GM12878 (cell line): ENCODE results near the gene NMB. TPM values are rescaled to one million over a fixed set of nuclear protein-coding genes. Genes with fewer than 3 reads are reported as not detected.

ENCODE experiments used
- ATAC-seq: fragments of 200-7000 bp; cut with Tn5 transposase; 3 replicates; pipeline ENCODE4 v1.9.1; 2020; ENCODE audit warnings: mild to moderate bottlenecking, moderate library complexity
- BruUV-seq: library from RNA; stranded (reverse); fragments of 400-500 nt; replicated peaks from 2 replicates; lab custom pipeline; 2021; lab: Mats Ljungman, UMichigan
- CTCF ChIA-PET: fragments of 300-600 bp; sonication (Branson Sonifier 250); formaldehyde crosslinking; extraction: SDS; loops from one replicate; lab custom pipeline; 2021; ENCODE audit warnings: inconsistent platforms; lab: Yijun Ruan, JAX
- POLR2A ChIA-PET: fragments of 350-600 bp; formaldehyde crosslinking; extraction: SDS; loops from one replicate; lab custom pipeline; 2021; ENCODE audit warnings: inconsistent platforms; lab: Charles Lee
- RAD21 ChIA-PET: fragments of 300-600 bp; sonication (Branson Sonifier 250); formaldehyde crosslinking; loops from one replicate; lab custom pipeline; 2023; ENCODE audit warnings: antibody characterized with exemption; ENCODE audit not compliant: unreplicated experiment; lab: Charles Lee
- SMC1A ChIA-PET: fragments of 300-600 bp; sonication (Branson Sonifier 250); formaldehyde crosslinking; loops from one replicate; lab custom pipeline; 2023; ENCODE audit not compliant: unreplicated experiment, uncharacterized antibody; lab: Charles Lee
- DNase-seq: peaks from one replicate; pipeline ENCODE4 v3.0.0-alpha.2; 2011; ENCODE audit warnings: low read depth, low spot score
- FAIRE-seq: peaks from 3 replicates; lab custom pipeline; 2011; peaks lifted over from hg19 to GRCh38; lab: Jason Lieb, UNC
- H2AFZ ChIP-seq: 2 replicates; pipeline ENCODE4 v1.6.0; 2011; ENCODE audit warnings: low read depth, low read length, control low read depth; ENCODE audit not compliant: control insufficient read depth
- H3K27ac ChIP-seq: 2 replicates; pipeline ENCODE4 v1.5.1; 2011; ENCODE audit warnings: control low read depth; ENCODE audit not compliant: control insufficient read depth, insufficient read depth
- H3K27me3 ChIP-seq, 2 experiments: replicated peaks in 1 of 2; 2 replicates each; pipeline versions ENCODE4 v1.6.0 to v1.6.1; 2011; ENCODE audit warnings: low read length in 1 of 2; ENCODE audit not compliant: control insufficient read depth in 2 of 2, insufficient read depth in 2 of 2
- H3K36me3 ChIP-seq, 2 experiments: 2 replicates each; pipeline ENCODE4 v1.5.1; 2011; ENCODE audit warnings: low read length in 1 of 2; ENCODE audit not compliant: control insufficient read depth in 2 of 2, insufficient read depth in 2 of 2
- H3K4me1 ChIP-seq: 2 replicates; pipeline ENCODE4 v1.6.1; 2011; ENCODE audit warnings: mild to moderate bottlenecking, low read length, moderate library complexity, mixed read lengths; ENCODE audit not compliant: control insufficient read depth, insufficient read depth
- H3K4me2 ChIP-seq: 2 replicates; pipeline ENCODE4 v1.6.0; 2011; ENCODE audit warnings: control low read depth; ENCODE audit not compliant: control insufficient read depth, insufficient read depth
- H3K4me3 ChIP-seq: fragments of 200-600 bp; sonication (generic); 2 replicates; pipeline ENCODE4 v1.5.1; 2016
- H3K79me2 ChIP-seq: 2 replicates; pipeline ENCODE4 v1.6.0; 2011; ENCODE audit warnings: low read length; ENCODE audit not compliant: control insufficient read depth, insufficient read depth
- H3K9ac ChIP-seq: 2 replicates; pipeline ENCODE4 v1.8.0; 2011; ENCODE audit warnings: low read length, control low read depth, mixed read lengths; ENCODE audit not compliant: control insufficient read depth, insufficient read depth
- H3K9me3 ChIP-seq: replicated peaks from 3 replicates; pipeline ENCODE4 v1.5.1; 2011; ENCODE audit warnings: mild to moderate bottlenecking, low read length; ENCODE audit not compliant: control insufficient read depth, insufficient read depth
- H4K20me1 ChIP-seq: 2 replicates; pipeline ENCODE4 v1.6.0; 2011; ENCODE audit not compliant: control insufficient read depth, insufficient read depth
- BCL3 ChIP-seq: IDR thresholded peaks from 2 replicates; pipeline ENCODE4 v1.6.1; 2011; ENCODE audit warnings: borderline replicate concordance, low read depth, mild to moderate bottlenecking, moderate library complexity, low read length; ENCODE audit not compliant: insufficient read depth, poor library complexity, severe bottlenecking
- CBX3 ChIP-seq: fragments of 200-600 bp; sonication (generic); IDR thresholded peaks from 2 replicates; pipeline ENCODE4 v1.6.1; 2016; ENCODE audit warnings: low read depth, borderline replicate concordance
- CHD1 ChIP-seq: IDR thresholded peaks from 2 replicates; pipeline ENCODE4 v1.6.1; 2012; ENCODE audit warnings: low read depth, low read length, improper control_type of control experiment
- GATAD2B ChIP-seq: fragments of 450-650 bp; conservative IDR thresholded peaks from 2 replicates; pipeline ENCODE4 v1.6.1; 2017; ENCODE audit warnings: low read depth, mild to moderate bottlenecking, moderate library complexity
- HDGF ChIP-seq: fragments of 450-650 bp; IDR thresholded peaks from 2 replicates; pipeline ENCODE4 v1.6.1; 2016; ENCODE audit warnings: antibody characterized with exemption
- NFIC ChIP-seq: IDR thresholded peaks from 2 replicates; pipeline ENCODE4 v1.6.1; 2012; ENCODE audit warnings: low read depth, mild to moderate bottlenecking, inconsistent platforms, low read length, moderate library complexity
- NKRF ChIP-seq: fragments of 450-650 bp; conservative IDR thresholded peaks from 2 replicates; pipeline ENCODE4 v1.6.1; 2017; ENCODE audit warnings: mild to moderate bottlenecking, moderate library complexity
- POLR2AphosphoS5 ChIP-seq: IDR thresholded peaks from 2 replicates; pipeline ENCODE4 v1.6.1; 2011; ENCODE audit warnings: mild to moderate bottlenecking, low read length, inconsistent platforms
- SREBF2 ChIP-seq: IDR thresholded peaks from 2 replicates; pipeline ENCODE4 v1.6.1; 2012; ENCODE audit warnings: mild to moderate bottlenecking, low read length
- TAF1 ChIP-seq: IDR thresholded peaks from 2 replicates; pipeline ENCODE4 v1.6.1; 2011; ENCODE audit warnings: mild to moderate bottlenecking, low read depth, low read length, borderline replicate concordance
- TARDBP ChIP-seq: IDR thresholded peaks from 2 replicates; pipeline ENCODE4 v1.6.1; 2016; ENCODE audit warnings: borderline replicate concordance
- ZBTB11 ChIP-seq: fragments of 450-650 bp; formaldehyde crosslinking; IDR thresholded peaks from 2 replicates; pipeline ENCODE4 v1.5.0; 2022; ENCODE audit warnings: mild to moderate bottlenecking, missing genetic modification characterization
- WGBS: methylation state at CpG from one replicate; pipeline ENCODE4 v1.1.6; 2016; ENCODE audit warnings: low lambda C conversion rate; ENCODE audit not compliant: insufficient replicate concordance, insufficient coverage; ENCODE audit errors: missing lambda C conversion rate; 5-methylcytosine and 5-hydroxymethylcytosine counted together
- in situ Hi-C: fragments of 300-500 bp; cut with MboI; formaldehyde crosslinking; loops from 9 replicates; pipeline ENCODE4 v1.14.3; 2018; ENCODE audit warnings: mixed read lengths
- intact Hi-C: fragments of 100-400 bp; cut with micrococcal nuclease; formaldehyde crosslinking; loops from one replicate; pipeline ENCODE4 v1.14.2; 2022; ENCODE audit not compliant: unreplicated experiment
- polyA plus RNA-seq, 11 experiments: library from polyadenylated mRNA; depleted of rRNA in 4 of 11; unstranded in 6 of 11; stranded (reverse) in 5 of 11; fragments of >200 nt; fragmentation: Nextera tagmentation in 4 of 11; fragmentation: Illumina TruSeq in 1 of 11; extraction: Ambion mirVana in 4 of 11; extraction: Trizol in 1 of 11; gene quantifications; 1 replicate in 1 of 11; 2 replicates in 10 of 11; pipeline versions ENCODE4 v1.2.1 to v1.2.3, GENCODE V29; 2011 to 2016; ENCODE audit warnings: inconsistent platforms in 2 of 11, missing spikeins in 2 of 11, low read depth in 1 of 11
- total RNA-seq, 4 experiments: library from RNA; depleted of rRNA in 3 of 4; stranded (reverse); fragments of >200 nt in 3 of 4; fragmentation: Illumina TruSeq in 1 of 4; extraction: Trizol in 1 of 4; gene quantifications; 2 replicates each; pipeline versions ENCODE4 v1.2.1 to v1.2.3, GENCODE V29; 2013 to 2021

Gene NMB
- total and polyA plus RNA-seq, 10 of the 15 experiments (the other 5 are each of a cell fraction or from before 2014, with no cell fraction given): 0.32 to 4.1 (median 1.6) TPM

- TF ChIP-seq NKRF: no peak
- TF ChIP-seq, all 136 proteins: peak for 0
Measured at GRCh38 chr15:84608707-84609284, 49.2 kb downstream of the NMB start (continued).

GRCh38 chr15:84606653-84607120 lies 51.3 kb downstream of the NMB start:
- POLR2A ChIA-PET: interaction anchor here (0.6 kb wide), 1 partner anchor 23 kb away, joined by 6 read pairs; no protein-coding TSS in a partner anchor

More at GRCh38 chr15:84606653-84607120, 51.3 kb downstream of the NMB start:
- ChIA-PET RAD21 (interaction anchor here (0.8 kb wide), 1 partner anchor 272 kb away, joined by 3 read pairs; no protein-coding TSS in a partner anchor), CTCF (interaction anchor here (0.8 kb wide), 1 partner anchor 47 kb away, joined by 3 read pairs; the partner anchor contains the start of gene WDR73), SMC1A (interaction anchor here (1.5 kb wide), 1 partner anchor 12 kb away, joined by 3 read pairs; no protein-coding TSS in a partner anchor)
- in situ Hi-C loops (no loop called here), intact Hi-C loops (no loop called here)
- Histone ChIP-seq H2AFZ (no peak overlapping the region), H3K36me3 (peaks cover 0 to 9% of the 10 kb centered on the region in 2 experiments; a peak in 1 of 4 replicates), H3K4me2 (no peak overlapping the region), H3K9me3 (no peaks in the 10 kb centered on the region), H4K20me1 (no peaks in the 10 kb centered on the region), H3K4me1 (peaks cover 25% of the 10 kb centered on the region), H3K27ac (no peak overlapping the region), H3K27me3 (no peaks in the 10 kb centered on the region), H3K79me2 (peaks cover 4% of the 10 kb centered on the region), H3K4me3 (no peak overlapping the region)
- ATAC-seq (no peak), FAIRE-seq (no peak), DNase-seq (no peak)
- no TSS peak for BruUV-seq
- TF ChIP-seq BCL3 (no peak), NFIC (no peak), CHD1 (no peak), POLR2AphosphoS5 (no peak), HDGF (no peak), ZBTB11 (CRISPR knock-in tag) (no peak), SREBF2 (no peak), CBX3 (no peak), GATAD2B (no peak), TARDBP (no peak), TAF1 (no peak)
- TF ChIP-seq, all 136 proteins: peak for 0
- H3K9ac ChIP-seq: no peak overlapping the region
- WGBS: 93% methylated on average over 8 of the region's 8 CpGs
